Gastroesophageal sphincter (tissue), 3 donors: ENCODE data around the gene TAB2.
"Not testable (repeated sequence)": the region's sequence is repeated elsewhere in the genome, so short reads cannot be mapped to it uniquely, and the experiment has no call there.

ENCODE experiments used
- POLR2A ChIP-seq, 2 donors: fragments of 450-650 bp; IDR thresholded peaks; one replicate each; pipeline ENCODE4 v1.6.1; 2017; ENCODE audit warnings: antibody characterized with exemption in 2 of 2, mild to moderate bottlenecking in 2 of 2, moderate library complexity in 1 of 2
- TF ChIP-seq, protein P1 (sequence below), 4 experiments: fragments of 200-600 bp in 2 of 4; fragments of 450-650 bp in 2 of 4; sonication (generic) in 1 of 4; IDR thresholded peaks; one replicate each; pipeline ENCODE4 v1.5.1; 2017 to 2019; ENCODE audit warnings: antibody characterized with exemption in 4 of 4, mild to moderate bottlenecking in 2 of 4, moderate library complexity in 2 of 4

DNA sequence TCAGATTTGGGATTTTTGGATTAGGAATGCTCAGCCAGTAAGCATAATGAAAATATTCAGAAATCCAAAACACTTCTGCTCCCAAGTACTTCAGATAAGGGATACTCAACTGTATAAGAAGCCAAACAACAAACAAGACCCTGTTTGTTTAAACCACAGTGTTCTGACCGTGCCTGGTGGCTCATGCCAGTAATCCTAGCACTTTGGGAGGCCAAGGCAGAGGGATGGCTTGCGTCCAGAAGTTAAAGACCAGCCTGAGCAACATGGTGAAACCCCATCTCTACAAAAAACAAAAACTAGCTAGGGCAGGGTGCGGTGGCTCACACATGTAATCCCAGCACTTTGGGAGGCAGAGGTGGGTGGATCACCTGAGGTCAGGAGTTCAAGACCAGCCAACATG is 142.7 kb downstream of the TAB2 start:
- not testable (repeated sequence) for TF ChIP-seq POLR2A (IDR thresholded peaks at IDR 0.05)
- TF ChIP-seq, protein P1, sequence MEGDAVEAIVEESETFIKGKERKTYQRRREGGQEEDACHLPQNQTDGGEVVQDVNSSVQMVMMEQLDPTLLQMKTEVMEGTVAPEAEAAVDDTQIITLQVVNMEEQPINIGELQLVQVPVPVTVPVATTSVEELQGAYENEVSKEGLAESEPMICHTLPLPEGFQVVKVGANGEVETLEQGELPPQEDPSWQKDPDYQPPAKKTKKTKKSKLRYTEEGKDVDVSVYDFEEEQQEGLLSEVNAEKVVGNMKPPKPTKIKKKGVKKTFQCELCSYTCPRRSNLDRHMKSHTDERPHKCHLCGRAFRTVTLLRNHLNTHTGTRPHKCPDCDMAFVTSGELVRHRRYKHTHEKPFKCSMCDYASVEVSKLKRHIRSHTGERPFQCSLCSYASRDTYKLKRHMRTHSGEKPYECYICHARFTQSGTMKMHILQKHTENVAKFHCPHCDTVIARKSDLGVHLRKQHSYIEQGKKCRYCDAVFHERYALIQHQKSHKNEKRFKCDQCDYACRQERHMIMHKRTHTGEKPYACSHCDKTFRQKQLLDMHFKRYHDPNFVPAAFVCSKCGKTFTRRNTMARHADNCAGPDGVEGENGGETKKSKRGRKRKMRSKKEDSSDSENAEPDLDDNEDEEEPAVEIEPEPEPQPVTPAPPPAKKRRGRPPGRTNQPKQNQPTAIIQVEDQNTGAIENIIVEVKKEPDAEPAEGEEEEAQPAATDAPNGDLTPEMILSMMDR (IDR thresholded peaks at IDR 0.05): not testable (repeated sequence)
